Keratinocyte (primary cell): ENCODE data around the gene ZNF462. TPM values are rescaled to one million over a fixed set of nuclear protein-coding genes. Genes with fewer than 3 reads are reported as not detected.
A peak's percentile ranks its signal among the peaks of the same experiment; 100 is the strongest.

ENCODE experiments used
- DNase-seq: peaks from one replicate; pipeline ENCODE4 v3.0.0-alpha.2; 2011; ENCODE audit warnings: low read depth, missing footprints, low spot score
- FAIRE-seq: peaks from 2 replicates; lab custom pipeline; 2011; peaks lifted over from hg19 to GRCh38; lab: Jason Lieb, UNC
- H2AFZ ChIP-seq: 2 replicates; pipeline ENCODE4 v1.6.0; 2012; ENCODE audit warnings: low read length, control low read depth, inconsistent platforms; ENCODE audit not compliant: control insufficient read depth
- H3K27ac ChIP-seq: 2 replicates; pipeline ENCODE4 v1.5.1; 2011; ENCODE audit warnings: low read length; ENCODE audit not compliant: control insufficient read depth, insufficient read depth
- H3K27me3 ChIP-seq: 3 replicates; pipeline ENCODE4 v1.6.0; 2011; ENCODE audit warnings: low read length; ENCODE audit not compliant: control insufficient read depth, insufficient read depth; ENCODE audit errors: extremely low read depth
- H3K36me3 ChIP-seq, 2 experiments: 2 replicates in 1 of 2; 3 replicates in 1 of 2; pipeline ENCODE4 v1.5.1; 2011; ENCODE audit warnings: low read length in 2 of 2, mild to moderate bottlenecking in 1 of 2; ENCODE audit not compliant: control insufficient read depth in 2 of 2, insufficient read depth in 2 of 2; ENCODE audit errors: extremely low read depth in 1 of 2
- H3K4me1 ChIP-seq: 3 replicates; pipeline ENCODE4 v1.5.1; 2011; ENCODE audit warnings: low read length; ENCODE audit not compliant: control insufficient read depth, insufficient read depth; ENCODE audit errors: extremely low read depth
- H3K4me2 ChIP-seq: 3 replicates; pipeline ENCODE4 v1.6.0; 2011; ENCODE audit warnings: low read depth, low read length; ENCODE audit not compliant: control insufficient read depth, insufficient read depth; ENCODE audit errors: extremely low read depth
- H3K4me3 ChIP-seq, 3 experiments: fragments of 200-600 bp in 1 of 3; sonication (generic) in 1 of 3; 2 replicates in 2 of 3; 3 replicates in 1 of 3; pipeline ENCODE4 v1.5.1; 2011 to 2016; ENCODE audit warnings: low read length in 3 of 3, mild to moderate bottlenecking in 3 of 3, control low read depth in 2 of 3, inconsistent platforms in 1 of 3, low read depth in 1 of 3, mixed read lengths in 1 of 3, mixed run types in 1 of 3, moderate library complexity in 1 of 3; ENCODE audit not compliant: control insufficient read depth in 2 of 3, insufficient read depth in 2 of 3; ENCODE audit errors: extremely low read depth in 1 of 3
- H3K79me2 ChIP-seq: 2 replicates; pipeline ENCODE4 v1.6.0; 2012; ENCODE audit warnings: low read length; ENCODE audit not compliant: control insufficient read depth, insufficient read depth
- H3K9ac ChIP-seq: 3 replicates; pipeline ENCODE4 v1.6.0; 2011; ENCODE audit warnings: low read length; ENCODE audit not compliant: control insufficient read depth, insufficient read depth; ENCODE audit errors: extremely low read depth
- H3K9me1 ChIP-seq: 3 replicates; pipeline ENCODE4 v1.6.0; 2011; ENCODE audit warnings: low read length; ENCODE audit not compliant: control insufficient read depth, insufficient read depth; ENCODE audit errors: extremely low read depth
- H3K9me3 ChIP-seq: 2 replicates; pipeline ENCODE4 v1.5.1; 2012; ENCODE audit warnings: low read depth, low read length; ENCODE audit not compliant: control insufficient read depth
- H4K20me1 ChIP-seq: 3 replicates; pipeline ENCODE4 v1.6.0; 2011; ENCODE audit warnings: low read length; ENCODE audit not compliant: control insufficient read depth, insufficient read depth; ENCODE audit errors: extremely low read depth
- EZH2 ChIP-seq: IDR thresholded peaks from one replicate; pipeline ENCODE4 v1.6.1; 2012; ENCODE audit warnings: inconsistent platforms, mild to moderate bottlenecking, low read length, moderate library complexity
- dilution Hi-C: fragments of 300-500 bp; cut with MboI; formaldehyde crosslinking; loops from one replicate; pipeline ENCODE4 v1.7.0; 2020; ENCODE audit warnings: low sequenced_read_pairs; ENCODE audit not compliant: extremely low pct_ligation_motif_present
- polyA plus RNA-seq, 5 experiments: library from polyadenylated mRNA; depleted of rRNA in 3 of 5; stranded (reverse) in 3 of 5; stranded (forward) in 1 of 5; unstranded in 1 of 5; fragments of >200 nt; gene quantifications; 1 replicate in 1 of 5; 2 replicates in 3 of 5; 3 replicates in 1 of 5; pipeline versions ENCODE4 v1.2.1 to v1.2.3, GENCODE V29; 2011 to 2012; ENCODE audit warnings: missing spikeins in 2 of 5, low read depth in 1 of 5, low replicate concordance in 1 of 5
- TF ChIP-seq, protein P1 (sequence below), 3 experiments: IDR thresholded peaks in 1 of 3; conservative IDR thresholded peaks in 1 of 3; optimal IDR thresholded peaks in 1 of 3; 2 replicates in 2 of 3; 3 replicates in 1 of 3; pipeline versions ENCODE3 to v1.5.1; 2011; ENCODE audit warnings: low read length in 3 of 3, mild to moderate bottlenecking in 3 of 3, moderate library complexity in 2 of 3, control low read depth in 1 of 3, inconsistent platforms in 1 of 3; ENCODE audit not compliant: insufficient read depth in 2 of 3; ENCODE audit errors: extremely low read depth in 1 of 3

The ZNF462 gene
- polyA plus RNA-seq, 1 donor (not counting 4 experiments of a cell fraction or from before 2014, with no cell fraction given) = 7.8 TPM

DNA sequence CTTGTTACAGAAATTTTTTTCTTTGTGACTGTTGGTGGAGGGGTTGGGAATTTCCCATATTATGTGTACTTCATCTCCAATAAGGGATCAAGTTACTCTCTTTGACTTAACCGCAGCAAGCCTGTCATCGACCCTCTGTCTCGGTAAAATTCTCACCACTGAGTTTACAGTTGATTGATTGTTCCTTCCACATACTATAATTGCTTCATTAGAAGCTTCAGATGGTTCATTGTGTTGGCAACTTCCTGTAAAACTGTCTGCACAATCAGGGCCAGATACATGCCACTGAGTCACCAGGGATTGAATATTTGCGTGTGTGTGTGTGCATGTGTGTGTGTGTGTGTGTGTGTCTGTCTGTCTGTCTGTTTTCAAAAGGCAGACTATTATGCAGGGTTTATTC lies 176.6 kb downstream of the ZNF462 start:
- dilution Hi-C loops = no loop called here
- FAIRE-seq = peak; percentile 71
- TF ChIP-seq, protein P1, sequence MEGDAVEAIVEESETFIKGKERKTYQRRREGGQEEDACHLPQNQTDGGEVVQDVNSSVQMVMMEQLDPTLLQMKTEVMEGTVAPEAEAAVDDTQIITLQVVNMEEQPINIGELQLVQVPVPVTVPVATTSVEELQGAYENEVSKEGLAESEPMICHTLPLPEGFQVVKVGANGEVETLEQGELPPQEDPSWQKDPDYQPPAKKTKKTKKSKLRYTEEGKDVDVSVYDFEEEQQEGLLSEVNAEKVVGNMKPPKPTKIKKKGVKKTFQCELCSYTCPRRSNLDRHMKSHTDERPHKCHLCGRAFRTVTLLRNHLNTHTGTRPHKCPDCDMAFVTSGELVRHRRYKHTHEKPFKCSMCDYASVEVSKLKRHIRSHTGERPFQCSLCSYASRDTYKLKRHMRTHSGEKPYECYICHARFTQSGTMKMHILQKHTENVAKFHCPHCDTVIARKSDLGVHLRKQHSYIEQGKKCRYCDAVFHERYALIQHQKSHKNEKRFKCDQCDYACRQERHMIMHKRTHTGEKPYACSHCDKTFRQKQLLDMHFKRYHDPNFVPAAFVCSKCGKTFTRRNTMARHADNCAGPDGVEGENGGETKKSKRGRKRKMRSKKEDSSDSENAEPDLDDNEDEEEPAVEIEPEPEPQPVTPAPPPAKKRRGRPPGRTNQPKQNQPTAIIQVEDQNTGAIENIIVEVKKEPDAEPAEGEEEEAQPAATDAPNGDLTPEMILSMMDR (optimal IDR thresholded peaks at IDR 0.05 in 1 of 3, IDR thresholded peaks at IDR 0.05 in 1 of 3, conservative IDR thresholded peaks at IDR 0.05 in 1 of 3; ENCODE audit: extremely low read depth in 1 of 3, insufficient read depth in 2 of 3, low read length in 3 of 3) = no peak
- TF ChIP-seq EZH2 = no peak

DNA sequence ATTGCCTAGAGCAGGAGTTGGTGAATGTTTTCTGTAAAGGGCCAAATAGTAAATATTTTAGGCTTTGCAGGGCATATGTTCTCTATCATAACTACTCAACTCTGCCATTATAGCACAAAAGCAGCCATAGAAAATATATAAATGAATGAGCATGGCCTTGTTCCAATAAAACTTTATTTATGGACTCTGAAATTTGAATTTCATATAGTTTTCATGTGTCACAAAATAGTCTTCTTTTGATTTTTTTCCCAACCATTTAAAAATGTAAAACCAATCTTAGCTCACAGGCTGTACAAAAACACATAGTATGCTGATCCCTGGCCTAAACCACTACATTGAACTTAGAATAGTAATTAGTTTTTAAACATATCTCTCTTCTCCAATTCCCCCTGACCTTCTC lies 179.6 kb downstream of the ZNF462 start:
- Histone ChIP-seq H3K4me2 (no peak overlapping the region), H2AFZ (no peak overlapping the region), H3K9ac (no peak overlapping the region), H3K27me3 (no peaks in the 10 kb centered on the region), H3K4me3 (no peak overlapping the region), H3K4me1 (peaks cover 2% of the 10 kb centered on the region), H3K9me1 (no peaks in the 10 kb centered on the region), H3K27ac (no peak overlapping the region), H3K36me3 (no peaks in the 10 kb centered on the region), H3K9me3 (no peaks in the 10 kb centered on the region), H4K20me1 (no peaks in the 10 kb centered on the region), H3K79me2 (no peaks in the 10 kb centered on the region)
- dilution Hi-C loops = no loop called here
- TF ChIP-seq EZH2 = no peak
- TF ChIP-seq, protein P1 (optimal IDR thresholded peaks at IDR 0.05 in 1 of 3, IDR thresholded peaks at IDR 0.05 in 1 of 3, conservative IDR thresholded peaks at IDR 0.05 in 1 of 3; ENCODE audit: extremely low read depth in 1 of 3, insufficient read depth in 2 of 3, low read length in 3 of 3) = no peak
- DNase-seq (no peak), FAIRE-seq (no peak)

More for the DNA sequence above, 176.6 kb downstream of the ZNF462 start:
- Histone ChIP-seq H3K36me3 (no peaks in the 10 kb centered on the region), H3K79me2 (no peaks in the 10 kb centered on the region), H2AFZ (no peak overlapping the region), H3K4me1 (peaks cover 2% of the 10 kb centered on the region), H4K20me1 (no peaks in the 10 kb centered on the region), H3K9ac (no peak overlapping the region), H3K9me3 (no peaks in the 10 kb centered on the region), H3K27ac (no peak overlapping the region), H3K4me2 (no peak overlapping the region), H3K4me3 (no peak overlapping the region), H3K9me1 (no peaks in the 10 kb centered on the region), H3K27me3 (no peaks in the 10 kb centered on the region)
- peak; percentile 1 for DNase-seq
